NCI-H187 treated with DMSO at 0.1 percent for 48 hours (cell line): Measurements from ENCODE around the gene ACER3.
"Not testable (repeated sequence)": the region's sequence is repeated elsewhere in the genome, so short reads cannot be mapped to it uniquely, and the experiment has no call there.

ENCODE experiments used
- DNase-seq: peaks from one replicate; lab custom pipeline; 2025; lab: John Stamatoyannopoulos, UW

The ACER3 gene

DNA sequence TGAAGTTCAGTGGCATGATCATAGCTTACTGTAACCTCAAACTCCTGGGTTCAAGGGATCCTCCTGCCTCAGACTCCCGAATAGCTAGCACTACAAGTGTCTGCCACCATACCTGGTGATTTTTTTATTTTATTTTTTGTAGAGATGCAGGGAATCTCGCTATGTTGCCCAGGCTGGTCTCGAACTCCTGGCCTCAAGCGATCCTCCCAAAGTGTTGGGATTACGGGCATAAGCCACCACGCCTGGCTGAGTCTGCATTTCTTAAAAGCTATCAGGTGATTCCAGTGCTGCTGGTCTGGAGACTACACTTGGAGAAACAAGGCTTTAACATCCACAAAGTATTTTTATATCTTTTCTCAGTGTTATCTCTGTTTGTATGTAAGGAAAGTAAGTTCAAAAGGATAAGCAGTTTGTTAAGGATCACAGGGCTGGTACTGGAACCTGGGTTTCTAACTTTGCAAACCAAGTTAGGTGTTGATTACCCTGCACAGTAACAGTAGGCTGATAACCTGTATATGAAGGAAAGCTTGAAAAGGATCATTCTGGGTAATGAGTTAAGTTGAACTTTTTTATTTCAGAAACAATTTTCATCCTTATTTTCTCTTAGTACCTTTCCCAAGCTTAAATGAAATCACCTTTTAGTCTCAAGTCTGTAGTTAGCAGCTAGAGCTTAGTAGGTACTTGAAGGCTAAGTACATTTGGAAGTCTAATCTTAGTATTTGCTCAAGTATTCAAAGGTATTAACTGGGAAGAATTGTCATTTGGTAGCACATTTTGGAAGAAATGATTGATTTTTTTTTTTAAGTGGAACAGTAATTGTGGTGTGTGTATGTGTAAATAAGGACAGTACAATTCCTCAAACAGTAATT, 12.5 kb downstream of the ACER3 start:
- no peak for DNase-seq

DNA sequence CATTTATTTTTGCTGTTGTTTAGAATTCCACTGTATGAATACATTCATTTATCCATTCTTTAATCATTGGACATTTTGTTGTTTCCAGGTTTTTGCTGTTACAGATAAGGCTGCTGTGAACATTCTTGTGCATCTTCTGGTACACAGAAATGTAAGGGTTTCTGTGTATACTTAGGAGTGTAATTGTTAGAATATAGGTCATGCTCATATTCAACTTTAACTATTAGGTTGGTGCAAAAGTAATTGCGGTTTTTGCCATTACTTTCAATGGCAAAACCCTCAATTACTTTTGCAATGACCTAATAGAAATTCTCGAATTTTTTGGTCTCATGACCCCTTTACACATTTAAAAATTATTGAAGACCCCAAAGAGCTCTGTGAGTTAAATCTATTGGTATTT, 17.3 kb downstream of the ACER3 start:
- DNase-seq, result no peak

DNA sequence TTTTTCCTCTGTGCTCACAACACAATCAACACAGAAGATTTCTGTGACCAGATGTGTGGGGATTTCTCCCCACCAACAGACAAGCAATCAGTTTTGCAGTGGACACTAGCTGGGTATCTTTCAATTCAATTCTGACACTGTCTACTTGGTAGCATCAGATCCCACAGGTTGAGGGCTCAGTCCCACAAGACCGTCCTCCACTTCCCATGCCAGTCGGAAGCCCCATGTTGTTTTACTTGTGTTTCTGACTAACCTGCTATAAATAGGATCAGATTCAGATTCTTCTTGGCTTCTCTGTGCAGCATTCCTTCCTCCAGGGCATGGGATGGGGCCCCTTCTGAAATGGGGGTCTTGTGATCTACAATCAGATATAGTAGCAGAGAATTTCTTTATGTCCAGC, 19.6 kb downstream of the ACER3 start:
- no peak for DNase-seq

DNA sequence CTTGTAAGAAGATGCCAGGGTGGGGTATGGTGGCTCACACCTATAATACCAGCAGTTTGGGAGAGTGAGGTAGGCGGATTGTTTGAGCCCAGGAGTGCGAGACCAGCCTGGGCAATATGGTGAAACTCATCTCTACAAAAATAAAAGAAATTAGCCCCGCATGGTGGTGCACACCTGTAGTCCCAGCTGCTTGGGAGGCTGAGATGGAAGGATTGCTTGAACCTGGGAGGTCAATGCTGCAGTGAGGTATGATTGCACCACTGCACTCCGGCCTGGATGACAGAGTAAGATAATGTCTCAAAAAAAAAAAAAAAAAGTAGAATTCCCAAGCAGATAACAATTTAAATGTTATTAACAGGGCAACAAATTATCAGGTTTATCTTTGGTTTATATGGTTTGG, 20.2 kb downstream of the ACER3 start:
- DNase-seq, result no peak

DNA sequence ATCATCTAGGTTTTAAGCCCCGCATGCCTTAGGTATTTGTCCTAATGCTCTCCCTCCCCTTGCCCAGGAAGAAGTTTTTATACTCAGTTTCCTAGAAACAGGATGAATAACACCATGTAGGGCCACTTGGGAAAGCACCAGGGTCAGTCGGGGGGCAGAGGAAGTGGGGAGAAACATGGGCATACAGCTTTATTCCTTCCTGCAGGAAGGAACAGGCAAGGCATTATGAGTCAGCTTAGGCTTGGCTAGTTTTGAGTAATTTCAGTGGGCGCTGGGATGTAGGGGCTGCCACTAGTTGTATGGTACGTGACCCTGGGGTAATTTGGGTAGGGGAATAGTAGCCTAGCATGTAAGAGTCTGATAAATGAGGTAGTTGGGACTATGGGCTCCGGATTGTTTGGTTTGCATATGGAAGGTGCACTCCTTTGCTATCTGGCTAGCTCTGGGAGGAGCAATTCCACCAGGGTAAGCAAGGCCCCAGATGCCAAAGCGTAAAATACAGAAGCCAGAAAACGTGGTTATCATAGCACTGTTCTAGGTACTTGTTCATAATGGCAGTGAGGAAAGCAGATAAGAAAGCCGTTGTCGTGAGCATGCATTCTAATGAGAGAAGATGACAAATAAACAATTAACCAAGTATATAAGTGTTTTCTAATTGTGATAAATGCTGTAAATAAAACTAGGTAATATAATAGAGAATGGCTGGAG, 24.8 kb downstream of the ACER3 start:
- no peak for DNase-seq

DNA sequence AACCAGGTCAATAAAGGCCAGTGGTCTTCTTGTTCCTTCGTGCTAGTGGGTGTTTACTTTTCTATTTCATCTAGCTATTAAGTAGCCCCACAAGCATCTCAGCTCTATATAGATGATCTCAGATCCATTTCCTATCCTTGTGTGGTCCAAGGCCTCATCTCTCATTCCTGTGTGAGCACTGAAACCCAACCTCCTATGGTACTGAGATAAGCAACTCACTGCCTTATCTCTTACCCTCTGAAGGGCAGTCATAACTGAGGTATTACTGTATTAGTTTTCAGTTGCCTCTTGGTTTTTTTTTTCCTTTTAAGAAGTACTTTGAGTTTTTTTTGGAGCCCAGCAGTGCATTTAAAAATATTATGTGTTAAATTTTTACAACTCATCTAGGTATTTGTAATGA, 28.3 kb downstream of the ACER3 start:
- no peak for DNase-seq

DNA sequence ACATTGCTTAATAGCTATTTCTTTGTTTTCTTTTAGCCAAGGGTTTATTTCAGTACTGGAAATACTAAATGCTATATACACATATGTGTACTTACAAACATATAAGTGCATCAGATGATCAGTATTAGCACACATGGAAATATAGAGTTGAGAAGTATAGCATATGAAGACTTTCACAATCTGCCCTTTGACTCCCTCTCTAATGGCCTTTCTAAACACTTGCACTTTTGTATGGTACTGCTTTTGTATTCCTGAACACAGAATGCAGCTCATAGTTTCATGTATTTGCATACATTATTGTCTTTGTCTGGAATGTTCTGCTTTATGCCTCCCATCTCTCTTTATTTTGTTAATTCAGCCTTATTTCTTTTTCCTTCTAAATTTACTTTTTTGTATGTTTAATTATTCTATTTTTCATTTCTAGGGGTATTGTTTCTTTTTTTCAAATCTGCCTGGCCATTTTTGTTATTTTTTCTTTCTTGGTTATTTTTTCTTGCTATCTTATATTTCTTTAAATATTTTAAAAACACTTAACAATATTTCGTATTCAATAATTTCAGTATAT, 28.8 kb downstream of the ACER3 start:
- no peak for DNase-seq

DNA sequence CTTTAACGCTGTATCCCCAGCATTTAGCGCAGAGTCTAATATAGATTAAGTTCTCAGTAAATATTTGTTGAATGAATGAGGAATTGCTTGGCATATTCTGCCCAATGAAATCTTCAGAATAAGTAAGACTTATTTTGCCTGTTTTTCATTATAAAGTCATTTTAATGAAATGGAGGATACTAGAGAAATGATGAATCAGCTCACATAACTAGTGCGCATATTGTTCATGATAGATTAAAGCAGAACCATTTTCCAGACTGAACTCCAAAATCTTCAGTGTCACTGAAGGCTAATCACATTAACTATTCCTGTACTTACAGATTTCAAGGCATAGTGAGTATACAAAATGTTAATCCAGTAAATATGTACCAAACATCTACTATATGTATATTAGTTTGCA, 29.6 kb downstream of the ACER3 start:
- no peak for DNase-seq

DNA sequence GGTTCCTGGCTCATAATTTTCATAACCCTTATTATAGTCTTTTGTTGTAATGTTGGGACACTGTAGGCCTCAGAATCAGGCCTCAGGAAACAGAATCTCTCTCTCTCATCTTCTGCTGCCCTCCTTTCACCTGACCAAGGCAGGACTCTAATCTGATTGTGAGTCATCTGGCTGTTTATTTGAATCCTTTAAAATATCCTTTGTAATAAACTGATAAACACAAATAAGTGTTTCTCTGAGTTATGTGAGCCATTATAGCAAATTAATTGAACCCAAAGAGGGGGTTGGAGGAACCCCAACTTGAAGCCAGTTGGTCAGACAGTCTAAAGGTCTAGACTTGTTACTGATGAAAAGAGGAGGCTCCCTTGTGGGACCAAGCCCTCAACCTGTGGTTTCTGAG, 30.6 kb downstream of the ACER3 start:
- no peak for DNase-seq

DNA sequence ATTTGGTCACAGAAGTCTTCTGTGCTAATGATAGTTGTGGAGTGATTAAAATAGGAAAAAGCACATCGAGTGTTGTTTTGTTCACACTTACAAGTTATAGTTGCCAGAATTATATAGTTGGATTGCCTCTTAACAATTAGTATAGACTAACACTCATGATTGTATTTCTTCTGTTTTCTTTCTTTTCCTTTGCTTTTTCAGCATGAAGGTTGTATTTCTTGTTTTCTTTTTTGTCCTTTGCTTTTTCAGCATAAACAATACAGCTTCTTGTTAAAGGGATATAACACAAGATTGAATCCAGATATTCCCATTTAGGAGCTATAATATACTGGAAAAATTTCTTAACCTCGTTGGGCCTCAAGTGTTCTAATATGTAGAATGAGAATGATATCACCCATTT, 31.1 kb downstream of the ACER3 start:
- no peak for DNase-seq

DNA sequence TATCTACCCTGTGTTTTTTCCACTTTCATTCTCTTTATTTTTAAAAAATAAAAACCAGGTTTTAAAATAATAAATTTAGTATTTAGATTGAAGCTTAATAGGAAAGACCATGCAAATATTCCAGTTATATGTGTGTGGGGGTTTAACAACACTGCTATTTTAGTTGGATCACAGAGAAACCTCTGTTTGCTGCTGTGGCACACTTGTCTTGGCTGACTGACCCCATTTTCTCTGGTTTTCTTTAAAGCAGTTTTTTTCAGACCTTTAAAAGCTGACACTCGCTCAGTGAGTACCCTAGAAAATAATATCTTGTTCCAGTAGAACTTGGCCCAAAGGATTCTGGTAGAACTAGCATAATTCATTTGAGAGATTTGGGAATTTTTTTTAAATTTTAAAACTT, 31.6 kb downstream of the ACER3 start:
- DNase-seq, result no peak

DNA sequence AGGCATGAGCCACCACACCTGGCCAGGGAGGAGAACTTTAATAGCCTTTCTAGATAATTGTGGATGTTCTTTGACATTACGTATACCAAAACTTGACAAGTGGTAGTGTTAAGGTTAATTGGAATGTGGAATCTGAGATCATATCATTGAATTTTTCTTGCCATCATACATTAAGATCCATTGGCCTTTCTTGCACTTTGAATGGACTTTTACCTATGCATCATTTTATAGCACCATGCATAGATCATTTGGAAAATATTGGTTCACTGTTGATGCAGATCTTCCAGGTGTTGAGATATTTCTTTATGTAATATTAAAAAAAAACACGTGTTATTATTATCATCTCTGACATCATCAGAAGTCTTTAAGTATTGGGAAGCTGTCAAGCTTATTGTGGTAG, 36.5 kb downstream of the ACER3 start:
- DNase-seq, result no peak

DNA sequence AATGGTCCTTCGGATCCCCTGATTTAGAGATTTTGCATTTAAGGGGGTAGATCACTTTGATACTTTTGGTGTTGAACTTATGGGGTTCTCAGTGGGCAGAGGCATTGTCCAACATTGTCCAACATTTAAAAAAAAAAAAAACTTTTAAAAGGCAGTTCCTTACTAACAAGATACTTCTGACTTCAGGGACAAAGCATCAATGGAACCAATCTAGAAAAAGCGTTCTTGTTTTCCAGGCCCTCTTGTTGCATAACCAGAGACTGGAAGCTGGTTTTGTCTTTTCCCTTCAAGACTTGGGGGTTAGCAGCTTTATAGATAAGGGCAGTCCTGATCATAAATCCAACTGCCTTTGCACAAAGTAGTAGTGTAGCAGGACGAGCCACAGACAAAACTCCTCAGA, 40.4 kb downstream of the ACER3 start:
- no peak for DNase-seq

DNA sequence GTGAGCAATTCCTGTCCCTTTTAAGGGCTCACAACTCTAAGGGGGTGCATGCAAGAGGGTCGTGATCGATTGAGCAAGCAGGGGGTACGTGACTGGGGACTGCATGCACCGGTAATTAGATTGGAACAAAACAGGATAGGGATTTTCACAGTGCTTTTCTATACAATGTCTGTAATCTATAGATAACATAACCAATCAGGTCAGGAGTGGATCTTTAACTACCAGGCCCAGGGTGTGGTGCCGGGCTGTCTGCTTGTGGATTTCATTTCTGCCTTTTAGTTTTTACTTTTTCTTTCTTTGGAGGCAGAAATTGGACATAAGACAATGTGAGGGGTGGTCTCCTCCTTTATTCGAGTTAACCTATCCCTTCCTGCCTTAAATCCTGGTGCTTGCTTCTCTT, 40.9 kb downstream of the ACER3 start:
- DNase-seq, result not testable (repeated sequence)

DNA sequence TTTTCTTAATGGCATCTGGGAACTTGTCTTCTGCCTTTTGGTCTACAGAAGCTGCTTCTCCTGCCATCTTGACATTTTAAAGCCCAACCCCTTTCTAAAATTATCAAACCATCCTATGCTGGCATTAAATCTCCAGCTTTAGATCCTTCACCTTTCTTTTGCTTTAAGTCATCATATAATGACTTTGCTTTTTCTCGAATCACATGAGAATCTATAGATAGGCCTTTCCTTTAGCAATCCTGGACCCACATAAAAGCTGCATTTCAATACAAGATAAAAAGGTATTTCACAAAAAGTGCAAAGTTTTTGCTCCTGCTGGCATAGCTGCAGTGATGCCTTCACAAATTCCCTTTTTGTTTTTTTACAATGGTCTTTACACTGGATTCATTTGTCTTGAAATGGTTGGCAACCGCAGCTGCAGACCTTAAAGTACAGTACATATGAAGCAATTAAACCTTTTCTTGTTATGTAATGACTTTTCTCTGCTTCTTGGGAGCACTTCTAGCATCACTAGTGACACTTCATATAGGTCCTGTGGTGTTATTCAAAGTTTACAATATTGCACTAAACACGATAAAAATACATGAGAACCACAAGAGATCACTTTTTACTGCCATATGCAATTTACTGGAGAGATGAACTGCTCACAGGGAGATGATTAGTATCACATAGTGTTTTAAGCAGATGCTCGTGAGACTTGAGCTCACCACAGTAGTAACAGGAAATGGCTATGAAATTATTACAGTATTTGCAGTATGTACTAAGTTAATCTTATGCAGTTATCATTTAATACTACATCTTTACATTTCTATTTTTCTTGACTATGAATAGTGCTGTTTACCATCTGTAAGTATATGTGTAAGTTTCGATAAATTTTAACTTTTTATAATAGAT, 41.6 kb downstream of the ACER3 start:
- no peak for DNase-seq

DNA sequence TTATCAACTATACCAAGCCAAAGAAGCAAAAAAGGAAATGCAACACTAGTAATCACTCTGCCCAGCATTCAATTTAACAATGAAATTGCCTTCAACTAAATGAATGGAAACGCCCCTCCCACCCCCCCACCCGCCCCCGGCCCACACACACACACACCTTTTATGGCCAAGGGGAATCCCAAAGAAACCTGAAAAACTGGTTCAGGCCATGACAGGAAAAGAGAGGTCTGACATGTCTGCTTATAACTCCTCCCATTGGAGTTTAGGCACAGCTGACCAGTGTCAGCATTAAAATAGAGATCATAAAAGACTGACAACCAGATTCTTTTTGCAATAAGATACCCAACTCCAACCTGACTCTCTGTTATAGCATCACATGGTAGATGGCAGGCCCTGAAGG, 42.6 kb downstream of the ACER3 start:
- DNase-seq, result no peak

DNA sequence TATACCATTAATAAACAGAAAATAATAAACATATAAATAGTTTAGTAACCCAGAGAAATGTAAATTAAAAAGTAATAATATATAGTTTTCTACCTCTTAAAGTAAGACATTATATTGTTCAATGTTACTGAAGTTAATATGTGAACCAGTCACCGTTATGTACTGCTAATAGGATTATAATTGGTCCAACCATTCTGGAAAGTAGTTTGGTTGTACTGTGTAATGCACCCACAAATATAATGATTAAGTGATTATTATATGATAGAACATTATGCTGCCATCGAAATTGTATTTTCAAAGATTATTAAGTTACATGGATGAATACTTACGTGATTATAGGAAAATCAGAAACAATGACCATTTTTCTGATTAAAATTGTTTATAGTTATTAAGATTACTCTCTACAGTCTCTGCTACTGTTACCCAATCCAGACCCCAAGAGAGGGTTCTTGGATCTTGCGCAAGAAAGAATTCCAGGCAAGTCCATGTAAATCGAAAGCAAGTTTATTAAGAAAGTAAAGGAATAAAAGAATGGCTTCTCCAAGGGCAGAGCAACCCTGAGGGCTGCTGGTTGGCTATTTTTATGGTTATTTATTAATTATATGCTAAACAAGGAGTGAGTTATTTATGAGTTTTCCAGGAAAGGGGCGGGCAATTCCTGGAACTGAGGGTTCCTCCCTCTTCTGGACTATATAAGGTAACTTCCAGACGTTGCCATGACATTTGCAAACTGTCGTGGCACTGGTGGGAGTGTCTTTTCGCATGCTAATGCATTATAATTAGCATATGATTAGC, 50.1 kb downstream of the ACER3 start:
- DNase-seq, result no peak

DNA sequence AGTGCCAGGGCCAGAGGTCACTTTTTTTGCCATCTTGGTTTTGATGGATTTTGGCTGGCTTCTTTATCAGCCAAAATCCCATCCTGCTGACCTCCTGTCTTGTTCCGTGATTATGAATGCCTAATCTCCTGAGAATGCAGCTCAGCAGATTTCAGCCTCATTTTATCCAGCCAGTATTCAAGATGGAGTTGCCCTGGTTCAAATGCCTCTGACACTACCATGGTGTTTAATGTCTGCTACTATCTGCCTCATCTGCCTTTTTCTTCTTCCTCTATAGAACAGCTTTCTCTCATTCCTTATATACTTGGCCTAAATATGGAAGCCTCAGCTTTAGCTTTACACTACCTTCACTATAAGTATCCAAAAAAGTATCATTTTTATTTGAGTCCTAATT, 50.7 kb downstream of the ACER3 start:
- no peak for DNase-seq

DNA sequence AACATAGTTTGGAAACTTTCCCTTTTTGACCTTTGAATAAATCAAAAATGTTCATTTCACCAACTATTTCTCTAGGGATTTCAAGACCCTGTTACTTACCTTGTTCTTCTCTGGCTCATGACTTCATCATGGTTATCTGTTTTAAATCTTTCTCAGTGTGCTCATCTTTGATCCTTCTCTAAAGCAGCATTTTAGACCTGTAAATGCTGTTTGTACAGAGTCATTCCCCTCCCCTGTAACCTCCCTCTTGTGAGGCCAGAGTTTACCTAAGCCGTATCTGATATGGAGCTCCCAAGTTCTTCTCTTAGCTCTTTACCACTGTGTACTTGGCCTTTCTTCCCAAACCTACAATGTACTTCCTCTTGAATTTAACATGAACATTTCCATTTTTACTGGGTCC, 56.0 kb downstream of the ACER3 start:
- DNase-seq, result no peak

DNA sequence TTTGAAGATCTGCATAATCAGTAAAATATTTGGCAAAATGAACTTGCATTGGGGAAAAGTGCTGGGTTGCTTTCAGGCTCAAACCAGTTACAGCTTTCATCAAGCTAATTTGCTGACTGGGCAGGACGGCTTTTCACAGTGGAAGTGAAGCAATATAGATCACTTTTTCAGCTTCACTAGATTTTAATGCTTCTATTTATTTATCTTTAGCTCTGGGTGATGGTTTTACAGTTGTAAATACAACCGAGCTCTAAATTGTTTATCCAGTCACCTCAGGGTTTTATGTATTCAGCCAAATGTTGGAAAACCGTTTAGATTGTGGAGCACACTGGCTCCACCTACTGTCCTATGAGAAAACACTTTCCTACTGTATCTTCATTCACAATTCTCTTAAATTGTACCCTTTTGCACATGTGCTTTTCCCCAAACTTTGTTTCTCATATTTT, 58.2 kb downstream of the ACER3 start:
- no peak for DNase-seq

DNA sequence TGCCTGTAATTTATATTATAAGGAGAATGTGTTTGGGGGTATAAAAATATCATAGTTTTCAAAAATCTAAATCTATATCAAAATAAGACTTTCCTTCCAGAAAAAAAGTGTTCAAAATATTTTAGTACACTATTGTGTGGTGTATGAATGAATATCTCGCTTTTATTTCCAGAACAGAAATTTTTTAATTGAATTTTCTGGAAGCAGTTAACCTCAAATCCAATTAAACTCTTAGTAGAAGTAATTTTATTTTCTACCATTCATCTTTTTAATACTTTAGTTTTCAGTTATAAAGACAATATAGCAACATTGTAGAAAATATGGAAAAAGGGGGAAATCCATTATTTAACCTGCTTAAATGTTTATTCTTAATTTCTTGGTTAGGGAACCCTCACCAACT, 58.7 kb downstream of the ACER3 start:
- no peak for DNase-seq
